Activated naive CD8-positive, alpha-beta T cell treated with anti-CD3 and anti-CD28 coated beads for 36 hours (primary cell): ENCODE data around the gene NGEF. TPM values are rescaled to one million over a fixed set of nuclear protein-coding genes. Genes with fewer than 3 reads are reported as not detected.

Source experiments
- DNase-seq: peaks from one replicate; pipeline ENCODE4 v3.0.0; 2021
- H3K27ac Mint-ChIP-seq: one replicate; pipeline ENCODE4 v1.8.0; 2022; ENCODE audit warnings: mild to moderate bottlenecking, moderate library complexity, mixed read lengths
- H3K27me3 Mint-ChIP-seq: one replicate; pipeline ENCODE4 v1.8.0; 2022; ENCODE audit warnings: mild to moderate bottlenecking, mixed read lengths
- H3K36me3 Mint-ChIP-seq: one replicate; pipeline ENCODE4 v1.8.0; 2021; ENCODE audit warnings: mild to moderate bottlenecking, mixed read lengths
- H3K4me1 Mint-ChIP-seq: one replicate; pipeline ENCODE4 v1.8.0; 2021; ENCODE audit warnings: mixed read lengths
- H3K4me3 Mint-ChIP-seq: one replicate; pipeline ENCODE4 v1.8.0; 2022; ENCODE audit warnings: mild to moderate bottlenecking, moderate library complexity, mixed read lengths
- H3K9me3 Mint-ChIP-seq: one replicate; pipeline ENCODE4 v1.8.0; 2022; ENCODE audit warnings: mixed read lengths
- total RNA-seq, 2 experiments: library from RNA; stranded (reverse); gene quantifications; one replicate each; pipeline ENCODE4 v1.2.3, GENCODE V29; 2021

NGEF gene
- total RNA-seq, 2 experiments from 2014 or later = not detected

DNA sequence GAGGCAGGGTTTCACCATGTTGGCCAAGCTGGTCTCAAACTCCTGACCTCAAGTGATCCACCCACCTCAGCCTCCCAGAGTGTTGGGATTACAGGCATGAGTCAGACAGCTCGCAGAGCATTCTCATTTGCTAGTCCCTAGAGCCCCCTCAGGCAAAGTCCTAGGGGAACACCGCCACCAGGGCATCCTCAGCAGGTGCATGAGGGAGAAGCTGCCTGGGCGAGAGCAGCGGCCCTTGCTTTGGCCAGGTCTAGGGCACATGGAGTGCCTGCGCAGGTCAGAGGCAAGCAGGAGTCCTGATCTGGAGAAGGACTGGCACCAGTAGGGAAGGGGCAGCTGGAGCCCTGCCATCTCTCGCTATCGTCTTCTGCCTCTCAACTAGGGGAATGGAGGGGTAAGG lies 32.4 kb downstream of the NGEF start:
- no peaks in the 10 kb centered on the region for H3K9me3 Mint-ChIP-seq
- H3K27me3 Mint-ChIP-seq = peaks cover 14% of the 10 kb centered on the region
- H3K27ac Mint-ChIP-seq = no peak overlapping the region
- DNase-seq = no peak
- no peaks in the 10 kb centered on the region for H3K36me3 Mint-ChIP-seq
- H3K4me3 Mint-ChIP-seq = no peak overlapping the region
- peaks cover 4% of the 10 kb centered on the region for H3K4me1 Mint-ChIP-seq

- no peak for DNase-seq
- no peaks in the 10 kb centered on the region for H3K36me3 Mint-ChIP-seq
- no peaks in the 10 kb centered on the region for H3K9me3 Mint-ChIP-seq
- no peak overlapping the region for H3K4me3 Mint-ChIP-seq
- H3K27ac Mint-ChIP-seq = no peak overlapping the region
- peaks cover 4% of the 10 kb centered on the region for H3K4me1 Mint-ChIP-seq
- H3K27me3 Mint-ChIP-seq = peaks cover 11% of the 10 kb centered on the region
Measured at GRCh38 chr2:232979871-232980461, 33.1 kb downstream of the NGEF start.

DNA sequence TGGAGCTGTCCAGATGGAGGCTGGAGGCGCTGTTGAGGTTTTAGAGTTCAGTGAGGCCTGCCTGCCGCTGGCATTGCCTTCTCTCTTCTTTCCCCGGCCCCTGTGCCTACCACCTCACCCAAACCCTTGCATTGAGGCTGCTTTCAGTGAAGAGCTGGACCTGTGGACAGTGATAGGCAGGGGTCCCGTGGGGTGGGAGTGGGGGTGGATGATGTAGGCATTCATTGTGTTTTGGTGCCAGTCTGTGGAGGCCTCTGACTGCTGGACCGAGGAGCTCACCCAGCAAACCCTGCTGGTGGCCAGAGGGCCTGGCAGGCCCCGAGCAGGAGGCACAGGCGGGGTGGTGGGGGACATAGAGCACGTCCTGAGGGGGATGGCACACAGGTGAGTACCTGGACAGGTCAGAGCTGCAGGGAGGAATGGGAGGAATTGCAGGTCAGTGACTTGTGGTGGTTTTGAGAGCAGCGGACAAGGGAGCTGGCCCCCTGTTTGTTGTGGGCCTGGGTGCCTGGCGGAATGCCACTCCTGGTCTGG lies 35.6 kb downstream of the NGEF start:
- H3K4me3 Mint-ChIP-seq = no peak overlapping the region
- no peak for DNase-seq
- peaks cover 2% of the 10 kb centered on the region for H3K4me1 Mint-ChIP-seq
- H3K27ac Mint-ChIP-seq = no peak overlapping the region
- no peaks in the 10 kb centered on the region for H3K9me3 Mint-ChIP-seq
- no peaks in the 10 kb centered on the region for H3K36me3 Mint-ChIP-seq
- H3K27me3 Mint-ChIP-seq = no peaks in the 10 kb centered on the region

DNA sequence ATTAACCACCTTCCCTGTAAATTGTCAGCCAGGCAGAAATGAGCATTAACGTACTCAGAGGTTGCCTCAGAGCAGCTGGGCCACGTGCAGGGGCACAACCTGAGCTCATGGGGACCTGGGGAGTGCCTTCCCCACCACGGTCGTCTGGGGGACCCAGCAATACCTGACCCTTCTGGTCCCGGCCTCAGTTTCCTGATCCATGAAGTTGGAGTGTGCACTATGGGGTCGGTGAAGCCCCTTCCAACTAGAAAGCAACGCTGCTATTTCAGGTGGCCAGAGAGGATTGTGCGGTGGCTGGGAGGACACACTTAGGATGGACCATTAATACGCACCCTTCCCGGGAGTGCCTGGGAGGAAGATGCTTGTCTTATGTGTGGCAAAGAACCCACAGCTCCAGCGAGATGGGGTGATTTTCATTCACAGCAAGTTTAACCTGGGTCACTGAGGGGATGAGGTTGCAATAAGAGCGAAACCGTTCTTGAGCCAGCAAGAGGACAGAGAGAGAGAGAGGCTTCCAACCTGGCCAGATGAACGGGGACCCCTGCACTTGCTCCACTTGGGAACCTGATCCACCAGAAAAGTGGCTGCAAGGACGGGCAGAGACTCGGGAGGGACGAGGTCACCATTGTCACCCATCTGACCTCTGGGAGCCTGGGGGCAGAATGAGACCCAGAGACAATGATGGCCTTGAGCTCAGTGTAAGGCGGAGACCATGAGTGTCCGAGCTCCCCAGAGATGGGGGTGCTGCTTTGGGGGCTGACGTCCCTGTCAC lies 36.2 kb downstream of the NGEF start:
- no peaks in the 10 kb centered on the region for H3K27me3 Mint-ChIP-seq
- H3K27ac Mint-ChIP-seq = no peak overlapping the region
- no peaks in the 10 kb centered on the region for H3K9me3 Mint-ChIP-seq
- H3K4me3 Mint-ChIP-seq = no peak overlapping the region
- no peaks in the 10 kb centered on the region for H3K36me3 Mint-ChIP-seq
- DNase-seq = no peak
- peaks cover 2% of the 10 kb centered on the region for H3K4me1 Mint-ChIP-seq

GRCh38 chr2:232976176-232976575 lies 36.9 kb downstream of the NGEF start:
- DNase-seq = no peak
- Mint-ChIP-seq H3K27ac (no peak overlapping the region), H3K4me1 (peaks cover 2% of the 10 kb centered on the region), H3K4me3 (no peak overlapping the region), H3K36me3 (no peaks in the 10 kb centered on the region), H3K9me3 (no peaks in the 10 kb centered on the region), H3K27me3 (no peaks in the 10 kb centered on the region)

GRCh38 chr2:232974396-232974795 lies 38.7 kb downstream of the NGEF start:
- no peak for DNase-seq
- no peaks in the 10 kb centered on the region for H3K36me3 Mint-ChIP-seq
- no peaks in the 10 kb centered on the region for H3K4me1 Mint-ChIP-seq
- no peak overlapping the region for H3K4me3 Mint-ChIP-seq
- no peak overlapping the region for H3K27ac Mint-ChIP-seq
- H3K27me3 Mint-ChIP-seq = no peaks in the 10 kb centered on the region
- no peaks in the 10 kb centered on the region for H3K9me3 Mint-ChIP-seq

DNA sequence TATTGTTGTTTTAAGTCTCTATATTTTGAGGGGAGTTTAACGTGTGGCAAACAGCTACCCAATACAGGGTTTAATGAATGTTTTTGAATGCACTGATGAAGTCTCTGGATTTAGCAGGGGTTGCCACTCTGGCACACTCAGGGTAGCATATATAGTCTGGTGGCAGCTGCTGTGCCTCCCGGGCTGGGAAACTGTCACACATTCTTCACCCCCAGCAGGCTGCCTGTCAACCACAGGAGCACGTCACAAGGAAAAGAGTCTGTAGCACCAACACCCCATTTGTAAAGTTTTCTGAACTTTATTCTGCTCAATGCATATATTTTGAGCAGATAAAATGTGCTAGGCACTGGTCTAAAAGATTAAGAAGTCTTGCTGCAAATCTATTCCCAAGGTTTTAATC lies 39.3 kb downstream of the NGEF start:
- DNase-seq = no peak
- no peaks in the 10 kb centered on the region for H3K4me1 Mint-ChIP-seq
- no peak overlapping the region for H3K4me3 Mint-ChIP-seq
- H3K36me3 Mint-ChIP-seq = no peaks in the 10 kb centered on the region
- no peaks in the 10 kb centered on the region for H3K27me3 Mint-ChIP-seq
- no peak overlapping the region for H3K27ac Mint-ChIP-seq
- H3K9me3 Mint-ChIP-seq = peaks cover 1% of the 10 kb centered on the region

GRCh38 chr2:232973011-232973735 lies 39.9 kb downstream of the NGEF start:
- H3K36me3 Mint-ChIP-seq = no peaks in the 10 kb centered on the region
- H3K9me3 Mint-ChIP-seq = peaks cover 1% of the 10 kb centered on the region
- H3K4me1 Mint-ChIP-seq = no peaks in the 10 kb centered on the region
- H3K27me3 Mint-ChIP-seq = no peaks in the 10 kb centered on the region
- H3K27ac Mint-ChIP-seq = no peak overlapping the region
- H3K4me3 Mint-ChIP-seq = no peak overlapping the region
- DNase-seq = no peak

DNA sequence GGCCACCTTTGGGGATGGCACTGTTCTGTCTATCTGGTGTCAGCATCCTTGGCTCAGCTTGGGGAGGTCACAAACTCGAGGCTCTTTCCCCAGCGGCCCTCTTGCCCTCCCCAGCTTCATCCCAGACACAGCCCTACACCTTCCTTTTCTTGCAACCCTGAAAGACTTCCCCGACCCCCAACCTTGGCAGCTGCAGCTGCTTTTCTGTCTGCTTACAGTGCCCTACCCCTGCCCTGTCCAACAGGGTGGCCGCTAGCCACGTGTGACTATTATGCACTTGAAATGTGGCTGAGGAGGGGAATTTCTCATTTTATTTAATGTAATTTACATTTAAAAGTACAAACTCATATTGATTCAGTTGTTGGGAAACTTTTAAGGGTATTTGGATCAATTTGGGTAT lies 41.3 kb downstream of the NGEF start:
- no peaks in the 10 kb centered on the region for H3K36me3 Mint-ChIP-seq
- no peak overlapping the region for H3K27ac Mint-ChIP-seq
- no peaks in the 10 kb centered on the region for H3K4me1 Mint-ChIP-seq
- no peak overlapping the region for H3K4me3 Mint-ChIP-seq
- no peak for DNase-seq
- peaks cover 1% of the 10 kb centered on the region for H3K27me3 Mint-ChIP-seq
- peaks cover 1% of the 10 kb centered on the region for H3K9me3 Mint-ChIP-seq

GRCh38 chr2:232970051-232970450 lies 43.0 kb downstream of the NGEF start:
- Mint-ChIP-seq H3K27ac (no peak overlapping the region), H3K27me3 (peaks cover 11% of the 10 kb centered on the region), H3K9me3 (peaks cover 1% of the 10 kb centered on the region), H3K4me1 (no peaks in the 10 kb centered on the region), H3K36me3 (no peaks in the 10 kb centered on the region), H3K4me3 (no peak overlapping the region)
- DNase-seq = no peak

GRCh38 chr2:232967474-232967873 lies 45.6 kb downstream of the NGEF start:
- H3K4me1 Mint-ChIP-seq = no peaks in the 10 kb centered on the region
- peaks cover 11% of the 10 kb centered on the region for H3K27me3 Mint-ChIP-seq
- DNase-seq = no peak
- peaks cover 1% of the 10 kb centered on the region for H3K9me3 Mint-ChIP-seq
- no peaks in the 10 kb centered on the region for H3K36me3 Mint-ChIP-seq
- no peak overlapping the region for H3K27ac Mint-ChIP-seq
- no peak overlapping the region for H3K4me3 Mint-ChIP-seq

GRCh38 chr2:232966122-232966521 lies 46.9 kb downstream of the NGEF start:
- Mint-ChIP-seq H3K27ac (no peak overlapping the region), H3K9me3 (peaks cover 5% of the 10 kb centered on the region), H3K4me1 (no peaks in the 10 kb centered on the region), H3K27me3 (peaks cover 11% of the 10 kb centered on the region), H3K36me3 (no peaks in the 10 kb centered on the region), H3K4me3 (no peak overlapping the region)
- DNase-seq = no peak

DNA sequence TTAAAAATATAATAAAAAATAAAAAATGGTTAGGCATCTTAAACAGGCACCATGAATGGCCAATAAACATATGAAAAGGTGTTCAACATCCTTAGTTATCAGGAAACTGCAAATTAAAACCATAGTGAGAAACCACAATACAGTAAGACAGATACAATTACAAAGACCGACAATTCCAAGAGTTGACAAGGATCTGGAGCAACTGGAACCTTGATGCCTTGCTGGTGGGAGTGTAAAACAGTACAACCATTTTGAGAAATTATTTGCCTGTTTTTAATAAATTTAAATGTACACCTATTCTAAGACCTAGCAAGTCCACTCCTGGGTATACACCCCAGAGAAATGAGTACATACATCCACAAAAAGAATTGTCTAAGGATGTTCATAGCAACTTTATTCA lies 49.1 kb downstream of the NGEF start:
- H3K27ac Mint-ChIP-seq = no peak overlapping the region
- DNase-seq = no peak
- H3K4me1 Mint-ChIP-seq = no peaks in the 10 kb centered on the region
- H3K9me3 Mint-ChIP-seq = peaks cover 4% of the 10 kb centered on the region
- peaks cover 11% of the 10 kb centered on the region for H3K27me3 Mint-ChIP-seq
- H3K4me3 Mint-ChIP-seq = no peak overlapping the region
- no peaks in the 10 kb centered on the region for H3K36me3 Mint-ChIP-seq

- H3K27me3 Mint-ChIP-seq = peaks cover 4% of the 10 kb centered on the region
- no peaks in the 10 kb centered on the region for H3K4me1 Mint-ChIP-seq
- no peak overlapping the region for H3K27ac Mint-ChIP-seq
- H3K9me3 Mint-ChIP-seq = peaks cover 4% of the 10 kb centered on the region
- no peak for DNase-seq
- H3K36me3 Mint-ChIP-seq = no peaks in the 10 kb centered on the region
- H3K4me3 Mint-ChIP-seq = no peak overlapping the region
Measured at GRCh38 chr2:232960862-232961261, 52.2 kb downstream of the NGEF start.

DNA sequence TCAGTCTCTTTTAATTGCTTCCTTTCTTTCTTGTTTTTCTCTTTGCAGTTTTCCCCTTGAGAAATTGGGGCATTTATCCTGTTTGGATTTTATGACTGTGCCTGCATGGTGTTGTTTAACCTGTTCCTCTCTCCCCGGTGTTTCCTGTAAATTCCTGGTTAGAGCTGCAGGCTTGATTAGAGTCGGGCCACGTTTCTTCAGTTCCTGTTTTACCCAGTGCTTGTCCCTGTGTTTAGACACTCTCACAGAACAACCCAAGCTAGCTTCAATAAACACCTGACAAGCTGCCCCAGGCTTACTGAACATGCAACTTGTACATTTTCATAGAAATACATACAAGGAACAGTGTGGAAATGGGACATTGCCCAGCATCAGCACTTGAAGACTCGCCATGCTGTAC lies 53.9 kb downstream of the NGEF start:
- DNase-seq = no peak
- no peaks in the 10 kb centered on the region for H3K36me3 Mint-ChIP-seq
- H3K4me3 Mint-ChIP-seq = no peak overlapping the region
- no peak overlapping the region for H3K27ac Mint-ChIP-seq
- peaks cover 4% of the 10 kb centered on the region for H3K9me3 Mint-ChIP-seq
- no peaks in the 10 kb centered on the region for H3K4me1 Mint-ChIP-seq
- H3K27me3 Mint-ChIP-seq = no peaks in the 10 kb centered on the region
